Articular chondrocyte of knee joint (primary cell): ENCODE measurements around the gene HTR3B. TPM values are rescaled to one million over a fixed set of nuclear protein-coding genes. Genes with fewer than 3 reads are reported as not detected.

Source experiments
- small RNA-seq: library from RNA; depleted of rRNA; stranded (forward); fragments of <200 nt; gene quantifications from one replicate; pipeline ENCODE3, GENCODE V24; 2012
- total RNA-seq: library from RNA; depleted of rRNA; stranded (reverse); fragments of >200 nt; gene quantifications from 2 replicates; pipeline ENCODE4 v1.2.3, GENCODE V29; 2012

HTR3B gene
- not detected in 2 replicates for total RNA-seq

GRCh38 chr11:113904379-113905101, at the start of gene HTR3B:
TSS of gene HTR3B (plus strand) at chr11:113904796. CDS start at chr11:113904934, 138 bp downstream.

GRCh38 chr11:113875234-113876073, 29.1 kb upstream of the HTR3B start, which contains the start of gene USP28:
TSS of gene USP28 (minus strand) at chr11:113875572. CDS start at chr11:113875501, 71 bp downstream.

GRCh38 chr11:113974741-113975470, 70.3 kb downstream of the HTR3B start, which contains the start of gene HTR3A:
TSS of gene HTR3A (plus strand) at chr11:113975108. CDS start at chr11:113975326, 218 bp downstream.

Small RNAs within 50 kb of the gene (small RNA-seq; reads per million reads assigned to genes)
- gene RNU6-1107P = not detected

Other genes starting within 250 kb of the HTR3B start
- 0.13 and 0.22 TPM in 2 replicates for gene TMPRSS5, start 198.5 kb upstream of the HTR3B start, total RNA-seq
- gene ZW10, start 131.1 kb upstream of the HTR3B start, total RNA-seq = 25.3 and 27.2 TPM in 2 replicates
- not detected in 2 replicates for gene CLDN25, start 125.0 kb upstream of the HTR3B start, total RNA-seq
- 32.5 and 35.0 TPM in 2 replicates for gene USP28, start 29.2 kb upstream of the HTR3B start, total RNA-seq
- not detected in 2 replicates for gene HTR3A, start 70.3 kb downstream of the HTR3B start, total RNA-seq
- gene ZBTB16, start 154.9 kb downstream of the HTR3B start, total RNA-seq = 0.22 and 1.8 TPM in 2 replicates